OCI-LY7 (cell line): ENCODE data around the gene PDE6D.

Source experiments
- CTCF ChIP-seq: fragments of 200-600 bp; sonication (generic); conservative IDR thresholded peaks from 2 replicates; pipeline ENCODE4 v1.5.1; 2014; ENCODE audit warnings: mild to moderate bottlenecking, antibody characterized with exemption, low read length, moderate library complexity, mixed read lengths
- EZH2phosphoT487 ChIP-seq: fragments of 200-600 bp; sonication (generic); IDR thresholded peaks from 2 replicates; pipeline ENCODE4 v1.6.1; 2018; ENCODE audit warnings: low read depth, borderline replicate concordance, mild to moderate bottlenecking, mixed run types, antibody characterized with exemption, low read length, moderate library complexity, mixed read lengths

GRCh38 chr2:231816327-231817026 is 35.4 kb upstream of the PDE6D start:
- TF ChIP-seq CTCF (no peak), EZH2phosphoT487 (no peak)
